Hepatocyte (in vitro differentiated cells): ENCODE measurements around the gene ODF2.

Source experiments
- EZH2phosphoT487 ChIP-seq: fragments of 200-600 bp; sonication (generic); IDR thresholded peaks from one replicate; pipeline ENCODE4 v1.6.1; 2018; ENCODE audit warnings: antibody characterized with exemption, mild to moderate bottlenecking, low read depth, moderate library complexity; ENCODE audit not compliant: unreplicated experiment, severe bottlenecking
- TF ChIP-seq, protein P1 (sequence below): fragments of 200-600 bp; sonication (generic); IDR thresholded peaks from 2 replicates; pipeline ENCODE4 v1.5.1; 2016; ENCODE audit warnings: antibody characterized with exemption, mild to moderate bottlenecking; ENCODE audit not compliant: poor library complexity

- TF ChIP-seq, protein P1, sequence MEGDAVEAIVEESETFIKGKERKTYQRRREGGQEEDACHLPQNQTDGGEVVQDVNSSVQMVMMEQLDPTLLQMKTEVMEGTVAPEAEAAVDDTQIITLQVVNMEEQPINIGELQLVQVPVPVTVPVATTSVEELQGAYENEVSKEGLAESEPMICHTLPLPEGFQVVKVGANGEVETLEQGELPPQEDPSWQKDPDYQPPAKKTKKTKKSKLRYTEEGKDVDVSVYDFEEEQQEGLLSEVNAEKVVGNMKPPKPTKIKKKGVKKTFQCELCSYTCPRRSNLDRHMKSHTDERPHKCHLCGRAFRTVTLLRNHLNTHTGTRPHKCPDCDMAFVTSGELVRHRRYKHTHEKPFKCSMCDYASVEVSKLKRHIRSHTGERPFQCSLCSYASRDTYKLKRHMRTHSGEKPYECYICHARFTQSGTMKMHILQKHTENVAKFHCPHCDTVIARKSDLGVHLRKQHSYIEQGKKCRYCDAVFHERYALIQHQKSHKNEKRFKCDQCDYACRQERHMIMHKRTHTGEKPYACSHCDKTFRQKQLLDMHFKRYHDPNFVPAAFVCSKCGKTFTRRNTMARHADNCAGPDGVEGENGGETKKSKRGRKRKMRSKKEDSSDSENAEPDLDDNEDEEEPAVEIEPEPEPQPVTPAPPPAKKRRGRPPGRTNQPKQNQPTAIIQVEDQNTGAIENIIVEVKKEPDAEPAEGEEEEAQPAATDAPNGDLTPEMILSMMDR, result no peak
- TF ChIP-seq EZH2phosphoT487, result no peak
These were observed 13.7 kb upstream of the ODF2 start for GRCh38 chr9:128442150-128442549.
